NT2/D1 (cell line): ENCODE measurements around the gene SLC6A5.

ENCODE experiments used
- DNase-seq: peaks from one replicate; pipeline ENCODE4 v3.0.0-alpha.2; 2011; ENCODE audit warnings: low read depth, low spot score
- H3K27me3 ChIP-seq: 2 replicates; pipeline ENCODE4 v1.6.0; 2011; ENCODE audit warnings: mild to moderate bottlenecking; ENCODE audit not compliant: insufficient read length, insufficient read depth
- H3K36me3 ChIP-seq: 2 replicates; pipeline ENCODE4 v1.6.1; 2011; ENCODE audit warnings: mild to moderate bottlenecking, low read length, mixed read lengths; ENCODE audit not compliant: insufficient read depth, insufficient read length
- H3K4me1 ChIP-seq: 2 replicates; pipeline ENCODE4 v1.5.1; 2011; ENCODE audit not compliant: insufficient read depth, insufficient read length
- H3K4me3 ChIP-seq: 2 replicates; pipeline ENCODE4 v1.5.1; 2011; ENCODE audit warnings: low read depth; ENCODE audit not compliant: insufficient read length
- H3K9ac ChIP-seq: 2 replicates; pipeline ENCODE4 v1.6.0; 2011; ENCODE audit warnings: low read depth; ENCODE audit not compliant: insufficient read length
- H3K9me3 ChIP-seq: 2 replicates; pipeline ENCODE4 v1.5.1; 2011; ENCODE audit warnings: mild to moderate bottlenecking, low read length; ENCODE audit not compliant: insufficient read depth
- SUZ12 ChIP-seq: IDR thresholded peaks from 2 replicates; pipeline ENCODE4 v1.6.1; 2011; ENCODE audit not compliant: insufficient read length, insufficient read depth; ENCODE audit errors: extremely low read depth
- YY1 ChIP-seq: IDR thresholded peaks from 2 replicates; pipeline ENCODE4 v1.6.1; 2011; ENCODE audit not compliant: insufficient read length, insufficient read depth
- ZNF274 ChIP-seq: IDR thresholded peaks from 2 replicates; pipeline ENCODE4 v1.6.1; 2011; ENCODE audit warnings: mild to moderate bottlenecking, low read depth, low read length

SLC6A5 gene

GRCh38 chr11:20661850-20662249 lies 62.4 kb downstream of the SLC6A5 start:
- Histone ChIP-seq H3K9me3 (no peaks in the 10 kb centered on the region), H3K36me3 (no peaks in the 10 kb centered on the region), H3K27me3 (peaks cover 10% of the 10 kb centered on the region), H3K4me3 (no peak overlapping the region), H3K4me1 (no peaks in the 10 kb centered on the region), H3K9ac (no peak overlapping the region)
- no peak for DNase-seq
- TF ChIP-seq SUZ12 (no peak), ZNF274 (no peak)

GRCh38 chr11:20668131-20668809 lies 68.9 kb downstream of the SLC6A5 start:
- Histone ChIP-seq H3K4me3 (peak overlapping the region; percentile 64), H3K9me3 (no peaks in the 10 kb centered on the region), H3K27me3 (peaks cover 65% of the 10 kb centered on the region), H3K9ac (no peak overlapping the region), H3K36me3 (no peaks in the 10 kb centered on the region), H3K4me1 (no peaks in the 10 kb centered on the region)
- peak; percentile 10 for TF ChIP-seq SUZ12
- TF ChIP-seq YY1, result no peak
- DNase-seq, result no peak

GRCh38 chr11:20668844-20669819 lies 69.7 kb downstream of the SLC6A5 start, which contains the start of gene NELL1:
Gene NELL1, plus strand, starts transcription at chr11:20669586.
- peak within 1 kb of the TSS; percentile 56 for H3K9ac ChIP-seq
- H3K4me1 ChIP-seq, result no peaks in the 10 kb centered on the region
- no peaks in the 10 kb centered on the region for H3K36me3 ChIP-seq
- H3K4me3 ChIP-seq, result peak within 1 kb of the TSS; percentile 64
- peak; percentile 70 for TF ChIP-seq SUZ12
- no peak for TF ChIP-seq ZNF274
- no peak for TF ChIP-seq YY1
- peaks cover 65% of the 10 kb centered on the region for H3K27me3 ChIP-seq
- no peak for DNase-seq
- H3K9me3 ChIP-seq, result no peaks in the 10 kb centered on the region

- peak; percentile 39 for TF ChIP-seq SUZ12
- TF ChIP-seq YY1, result no peak
- TF ChIP-seq ZNF274, result no peak
- peaks cover 65% of the 10 kb centered on the region for H3K27me3 ChIP-seq
- DNase-seq, result no peak
- no peaks in the 10 kb centered on the region for H3K4me1 ChIP-seq
- no peaks in the 10 kb centered on the region for H3K9me3 ChIP-seq
- H3K36me3 ChIP-seq, result no peaks in the 10 kb centered on the region
- H3K9ac ChIP-seq, result peak overlapping the region; percentile 56
- peak overlapping the region; percentile 64 for H3K4me3 ChIP-seq
Observed at GRCh38 chr11:20669820-20670684, 70.6 kb downstream of the SLC6A5 start.

- H3K36me3 ChIP-seq, result no peaks in the 10 kb centered on the region
- TF ChIP-seq YY1 (no peak), SUZ12 (no peak), ZNF274 (no peak)
- no peaks in the 10 kb centered on the region for H3K9me3 ChIP-seq
- no peak overlapping the region for H3K9ac ChIP-seq
- DNase-seq, result no peak
- H3K4me3 ChIP-seq, result no peak overlapping the region
- H3K27me3 ChIP-seq, result peaks cover 64% of the 10 kb centered on the region
- H3K4me1 ChIP-seq, result no peaks in the 10 kb centered on the region
Observed at GRCh38 chr11:20670932-20671403, 71.6 kb downstream of the SLC6A5 start.

- H3K4me3 ChIP-seq, result no peak overlapping the region
- H3K36me3 ChIP-seq, result no peaks in the 10 kb centered on the region
- no peak for TF ChIP-seq SUZ12
- no peak for TF ChIP-seq ZNF274
- no peaks in the 10 kb centered on the region for H3K4me1 ChIP-seq
- H3K9me3 ChIP-seq, result no peaks in the 10 kb centered on the region
- no peak overlapping the region for H3K9ac ChIP-seq
- DNase-seq, result no peak
- peaks cover 54% of the 10 kb centered on the region for H3K27me3 ChIP-seq
Observed at GRCh38 chr11:20671856-20672546, 72.6 kb downstream of the SLC6A5 start.
